GM18870 (cell line): Measurements from ENCODE around the gene KCNJ3.
"Not testable (repeated sequence)": the region's sequence is repeated elsewhere in the genome, so short reads cannot be mapped to it uniquely, and the experiment has no call there.

Source experiments
- ATAC-seq: cut with Tn5 transposase; IDR thresholded peaks from one replicate; pipeline ENCODE4 v1.9.1; 2021; ENCODE audit warnings: moderate library complexity; ENCODE audit not compliant: unreplicated experiment

Gene KCNJ3

GRCh38 chr2:154836632-154837031 lies 138.1 kb downstream of the KCNJ3 start:
- ATAC-seq, result no peak

- ATAC-seq, result no peak
These were observed 138.5 kb downstream of the KCNJ3 start for GRCh38 chr2:154837035-154837434.

- ATAC-seq, result no peak
These were observed 146.0 kb downstream of the KCNJ3 start for GRCh38 chr2:154844513-154844912.

- no peak for ATAC-seq
These were observed 148.3 kb downstream of the KCNJ3 start for GRCh38 chr2:154846842-154847241.

GRCh38 chr2:154849482-154849881 lies 151.0 kb downstream of the KCNJ3 start:
- no peak for ATAC-seq

- ATAC-seq, result no peak
These were observed 152.0 kb downstream of the KCNJ3 start for GRCh38 chr2:154850532-154850931.

- no peak for ATAC-seq
These were observed 156.6 kb downstream of the KCNJ3 start for GRCh38 chr2:154855138-154855537.

- not testable (repeated sequence) for ATAC-seq
These were observed 168.7 kb downstream of the KCNJ3 start for GRCh38 chr2:154867151-154867550.

- ATAC-seq, result no peak
These were observed 177.5 kb downstream of the KCNJ3 start for GRCh38 chr2:154875999-154876398.

- no peak for ATAC-seq
These were observed 184.2 kb downstream of the KCNJ3 start for GRCh38 chr2:154882725-154883124.

- ATAC-seq, result no peak
These were observed 187.8 kb downstream of the KCNJ3 start for GRCh38 chr2:154886316-154886715.

GRCh38 chr2:154898269-154898668 lies 199.8 kb downstream of the KCNJ3 start:
- ATAC-seq, result no peak

- no peak for ATAC-seq
These were observed 202.6 kb downstream of the KCNJ3 start for GRCh38 chr2:154901063-154901462.
